D341Med (cell line): ENCODE measurements around the gene NAGK.

Experiments used
- DNase-seq: peaks from one replicate; pipeline ENCODE4 v3.0.0; 2012; ENCODE audit warnings: low spot score

Gene NAGK

GRCh38 chr2:71108091-71108490 lies 39.6 kb downstream of the NAGK start:
- no peak for DNase-seq

DNA sequence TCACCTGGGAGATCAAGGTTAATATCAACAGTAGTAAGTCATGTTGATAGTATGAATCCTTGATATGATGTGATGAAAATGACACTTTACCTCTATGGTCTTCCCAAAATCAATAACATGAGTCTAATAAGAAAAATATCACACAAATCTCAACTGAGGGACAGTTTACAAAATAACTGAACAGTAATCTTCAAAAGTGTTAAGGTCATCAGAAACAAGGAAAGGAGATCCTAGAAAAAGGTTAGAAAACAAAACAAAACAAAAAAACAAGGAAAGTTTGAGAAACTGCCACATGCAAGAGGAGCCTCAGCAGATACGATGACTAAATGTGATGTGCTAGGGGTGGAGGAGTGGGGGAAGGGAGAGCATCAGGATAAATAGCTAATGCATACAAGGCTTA lies 45.4 kb downstream of the NAGK start:
- no peak for DNase-seq

- DNase-seq, result no peak
Measured at GRCh38 chr2:71117063-71117462, 48.6 kb downstream of the NAGK start.

DNA sequence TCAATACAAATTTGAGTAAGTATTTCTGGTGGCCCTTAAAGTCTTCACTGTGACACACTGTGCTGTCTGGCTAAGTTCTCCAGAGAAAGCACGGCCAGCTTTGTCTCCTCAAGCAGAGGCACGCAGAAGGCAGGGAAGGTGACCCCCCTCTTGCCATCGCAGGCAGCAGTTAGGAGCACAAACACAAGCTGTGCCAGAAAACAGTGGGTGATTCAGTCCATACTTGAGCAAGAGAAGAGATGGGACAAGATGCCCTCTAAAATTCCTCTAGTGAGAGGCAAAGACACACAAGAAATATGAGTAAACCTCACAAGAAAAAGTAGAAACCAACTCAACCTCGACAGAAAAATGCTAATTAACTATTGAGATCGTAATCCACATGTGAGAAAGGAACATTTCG lies 51.7 kb downstream of the NAGK start:
- no peak for DNase-seq

GRCh38 chr2:71121479-71121878 lies 53.0 kb downstream of the NAGK start:
- no peak for DNase-seq

DNA sequence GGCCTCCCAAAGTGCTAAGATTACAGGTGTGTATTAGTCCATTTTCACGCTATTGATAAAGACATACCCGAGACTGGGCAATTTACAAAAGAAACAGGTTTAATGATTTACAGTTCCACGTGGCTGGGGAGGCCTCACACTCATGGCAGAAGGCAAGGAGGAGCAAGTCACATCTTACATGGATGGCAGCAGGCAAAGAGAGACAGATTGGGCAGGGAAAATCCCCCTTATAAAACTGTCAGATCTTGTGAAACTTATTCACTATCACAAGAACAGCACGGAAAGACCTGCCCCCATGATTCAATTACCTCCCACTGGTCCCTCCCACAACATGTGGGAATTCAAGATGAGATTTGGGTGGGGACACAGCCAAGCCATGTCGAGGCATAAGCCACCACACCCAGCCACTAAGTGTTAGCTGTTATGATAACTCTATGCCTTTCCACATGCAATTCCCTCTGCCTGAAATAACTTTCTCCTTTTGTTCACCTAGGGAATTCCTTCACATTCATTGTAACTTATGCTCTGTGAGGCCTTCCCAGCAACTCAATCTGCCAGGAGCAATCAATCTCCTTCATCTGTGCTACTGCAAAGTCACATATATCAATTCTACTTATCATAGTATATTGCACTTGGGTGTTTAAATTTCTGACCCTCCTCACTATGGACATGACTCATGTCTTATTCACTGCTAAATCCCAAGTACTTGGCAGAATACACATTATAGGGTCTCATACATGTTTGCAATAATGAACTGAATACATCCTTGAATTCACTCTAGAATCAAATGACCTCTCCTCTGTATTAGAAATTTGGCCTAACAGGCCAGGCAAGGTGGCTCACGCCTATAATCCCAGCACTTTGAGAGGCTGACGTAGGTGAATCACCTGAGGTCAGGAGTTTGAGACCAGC lies 54.2 kb downstream of the NAGK start:
- DNase-seq, result no peak

DNA sequence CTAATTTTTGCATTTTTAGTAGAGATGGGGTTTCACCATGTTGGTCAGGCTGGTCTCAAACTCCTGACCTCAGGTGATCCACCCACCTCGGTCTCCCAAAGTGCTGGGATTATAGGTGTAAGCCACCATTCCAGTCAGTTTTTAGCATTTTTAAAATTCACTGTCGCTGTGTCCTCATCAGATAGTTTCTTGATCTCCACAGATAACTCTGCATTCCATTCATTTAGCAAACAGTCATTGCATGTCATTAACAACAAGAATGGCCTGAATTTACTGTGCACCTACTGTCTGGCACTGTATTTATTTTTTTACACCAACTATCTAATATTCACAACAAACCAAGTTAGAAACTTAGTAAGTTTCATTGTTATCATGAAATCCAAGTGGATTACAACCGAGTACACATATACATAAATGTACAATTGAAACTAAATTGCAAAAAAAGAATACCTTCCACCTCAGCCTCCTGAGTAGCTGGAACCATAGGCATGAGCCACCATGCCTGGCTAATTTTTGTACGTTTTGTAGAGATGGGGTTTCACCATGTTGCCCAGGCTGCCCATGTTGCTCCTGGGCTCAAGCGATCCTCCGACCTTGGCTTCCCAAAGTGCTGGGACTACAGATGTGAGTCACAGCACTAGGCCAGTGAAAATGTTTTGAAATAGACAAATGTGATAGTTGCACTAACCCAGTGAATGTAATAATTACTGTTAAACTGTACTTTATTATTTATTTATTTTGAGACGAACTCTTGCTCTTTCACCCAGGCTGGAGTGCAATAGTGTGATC lies 57.3 kb downstream of the NAGK start:
- DNase-seq, result no peak

GRCh38 chr2:71126957-71127356 lies 58.5 kb downstream of the NAGK start:
- no peak for DNase-seq
